AG10803 (cell line): ENCODE measurements around the gene RUBCNL.
A peak's percentile ranks its signal among the peaks of the same experiment; 100 is the strongest.

ENCODE experiments used
- DNase-seq: peaks from one replicate; pipeline ENCODE4 v3.0.0; 2010; ENCODE audit warnings: low read depth
- H3K4me3 ChIP-seq: 2 replicates; pipeline ENCODE4 v1.5.1; 2011; ENCODE audit warnings: mild to moderate bottlenecking, low read length, control low read depth
- TF ChIP-seq, protein P1 (sequence below): conservative IDR thresholded peaks from 2 replicates; pipeline ENCODE4 v1.5.1; 2011; ENCODE audit warnings: mild to moderate bottlenecking, low read length, control low read depth, inconsistent platforms

Gene RUBCNL

DNA sequence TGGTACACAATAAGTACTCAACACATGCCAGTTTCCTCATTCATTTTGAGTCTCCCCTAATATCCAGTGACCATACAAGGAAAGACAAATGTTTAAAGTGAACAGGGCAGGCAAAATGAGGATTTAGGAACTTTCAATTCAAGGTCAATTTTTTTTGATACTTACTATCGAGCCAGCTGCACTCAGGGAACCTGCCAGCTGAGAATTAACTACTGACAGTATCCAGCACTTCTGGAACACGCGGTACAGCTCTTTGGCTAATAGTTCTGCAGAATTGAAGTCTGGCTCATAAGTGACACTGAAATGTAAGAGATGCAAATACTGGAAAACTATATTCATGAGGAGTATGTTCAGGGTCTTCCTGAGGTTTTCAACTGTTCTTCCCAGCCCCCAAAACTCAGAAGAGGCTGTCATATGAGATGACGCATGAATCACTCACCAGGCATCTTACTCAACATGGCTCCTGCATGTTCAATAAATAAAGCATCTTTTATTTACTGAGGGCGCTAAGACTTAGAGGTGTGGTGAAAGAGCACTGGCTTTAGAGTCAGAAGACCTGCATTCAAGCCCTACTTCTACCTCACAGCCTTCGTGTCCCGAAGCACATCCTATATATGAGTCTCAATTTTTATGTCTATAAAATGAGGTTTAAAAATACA, 25.6 kb downstream of the RUBCNL start:
- DNase-seq, result no peak

DNA sequence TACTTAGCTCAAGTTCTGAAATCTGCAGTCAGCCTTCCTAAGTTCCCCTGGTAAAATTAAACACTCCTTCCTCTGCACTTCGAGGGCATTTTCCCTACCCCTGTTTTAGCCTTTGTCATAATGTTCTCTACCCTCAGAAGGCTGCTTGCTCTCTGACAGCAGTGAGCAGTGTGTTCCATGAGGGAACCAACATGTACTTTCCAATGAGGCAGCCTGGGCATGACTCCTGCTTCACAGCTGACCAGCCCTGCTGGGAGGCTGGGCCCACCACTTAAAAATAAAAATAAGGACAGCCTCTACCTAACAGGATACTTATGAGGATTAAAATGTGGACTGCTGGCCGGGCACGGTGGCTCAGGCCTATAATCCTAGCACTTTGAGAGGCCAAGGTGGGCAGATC, 26.4 kb downstream of the RUBCNL start:
- DNase-seq, result no peak
- TF ChIP-seq, protein P1, sequence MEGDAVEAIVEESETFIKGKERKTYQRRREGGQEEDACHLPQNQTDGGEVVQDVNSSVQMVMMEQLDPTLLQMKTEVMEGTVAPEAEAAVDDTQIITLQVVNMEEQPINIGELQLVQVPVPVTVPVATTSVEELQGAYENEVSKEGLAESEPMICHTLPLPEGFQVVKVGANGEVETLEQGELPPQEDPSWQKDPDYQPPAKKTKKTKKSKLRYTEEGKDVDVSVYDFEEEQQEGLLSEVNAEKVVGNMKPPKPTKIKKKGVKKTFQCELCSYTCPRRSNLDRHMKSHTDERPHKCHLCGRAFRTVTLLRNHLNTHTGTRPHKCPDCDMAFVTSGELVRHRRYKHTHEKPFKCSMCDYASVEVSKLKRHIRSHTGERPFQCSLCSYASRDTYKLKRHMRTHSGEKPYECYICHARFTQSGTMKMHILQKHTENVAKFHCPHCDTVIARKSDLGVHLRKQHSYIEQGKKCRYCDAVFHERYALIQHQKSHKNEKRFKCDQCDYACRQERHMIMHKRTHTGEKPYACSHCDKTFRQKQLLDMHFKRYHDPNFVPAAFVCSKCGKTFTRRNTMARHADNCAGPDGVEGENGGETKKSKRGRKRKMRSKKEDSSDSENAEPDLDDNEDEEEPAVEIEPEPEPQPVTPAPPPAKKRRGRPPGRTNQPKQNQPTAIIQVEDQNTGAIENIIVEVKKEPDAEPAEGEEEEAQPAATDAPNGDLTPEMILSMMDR, result no peak

More for the DNA sequence above, 25.6 kb downstream of the RUBCNL start:
- TF ChIP-seq, protein P1, result no peak
- H3K4me3 ChIP-seq, result no peak overlapping the region

DNA sequence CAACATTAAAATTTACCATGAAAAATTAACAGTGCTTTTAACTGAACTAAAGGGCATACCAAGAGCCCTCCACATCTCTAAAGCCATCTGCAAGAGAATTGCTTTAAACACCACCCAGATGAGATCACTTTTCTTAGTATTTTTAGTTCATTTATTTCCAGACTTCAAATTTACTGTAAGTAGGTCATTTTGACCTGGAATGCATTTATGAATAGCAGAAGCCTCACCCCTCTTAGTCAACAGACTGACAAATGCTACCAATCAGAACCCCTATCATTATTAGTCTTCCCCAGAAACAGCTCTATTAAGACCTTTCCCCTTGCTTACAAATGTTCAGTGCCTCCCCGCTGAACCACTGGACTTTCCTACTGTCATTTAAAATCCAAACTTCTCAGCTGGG, 27.3 kb downstream of the RUBCNL start:
- DNase-seq, result peak; percentile 80
- TF ChIP-seq, protein P1, result no peak
- H3K4me3 ChIP-seq, result no peak overlapping the region

More for the DNA sequence above, 26.4 kb downstream of the RUBCNL start:
- no peak overlapping the region for H3K4me3 ChIP-seq

DNA sequence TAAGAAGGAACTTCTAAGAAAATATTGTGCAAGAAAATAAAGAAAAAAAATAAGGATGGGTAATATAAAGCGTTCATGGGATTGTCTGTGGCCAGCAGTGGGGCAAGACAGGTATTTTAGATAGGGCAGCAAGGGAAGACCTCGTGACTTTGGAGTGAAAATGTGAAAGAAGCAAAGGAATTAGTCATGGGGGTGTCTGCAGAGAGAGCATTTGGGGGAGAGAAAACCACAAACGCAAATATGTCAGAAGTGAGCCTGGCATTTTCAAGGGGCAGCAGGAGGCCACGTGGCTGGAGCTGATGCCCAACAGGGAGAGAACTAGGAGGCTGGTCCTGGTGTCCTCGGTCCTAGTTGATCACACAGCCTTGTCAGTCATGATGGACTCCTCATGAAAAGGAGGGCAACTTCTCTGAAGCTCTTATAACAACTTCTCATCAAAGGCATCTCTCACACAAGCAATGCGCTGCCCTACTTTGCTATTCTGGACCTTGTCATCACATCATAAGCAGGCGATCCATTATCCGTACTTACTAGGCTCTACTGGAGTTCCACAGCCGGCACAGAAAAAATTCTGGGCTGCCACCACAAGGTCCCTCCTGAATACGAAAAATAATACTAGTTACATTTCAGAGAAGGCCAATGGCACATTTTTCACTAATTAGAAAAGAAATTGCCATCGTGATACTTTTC, 31.0 kb downstream of the RUBCNL start:
- H3K4me3 ChIP-seq, result no peak overlapping the region
- DNase-seq, result no peak
- TF ChIP-seq, protein P1, result no peak

DNA sequence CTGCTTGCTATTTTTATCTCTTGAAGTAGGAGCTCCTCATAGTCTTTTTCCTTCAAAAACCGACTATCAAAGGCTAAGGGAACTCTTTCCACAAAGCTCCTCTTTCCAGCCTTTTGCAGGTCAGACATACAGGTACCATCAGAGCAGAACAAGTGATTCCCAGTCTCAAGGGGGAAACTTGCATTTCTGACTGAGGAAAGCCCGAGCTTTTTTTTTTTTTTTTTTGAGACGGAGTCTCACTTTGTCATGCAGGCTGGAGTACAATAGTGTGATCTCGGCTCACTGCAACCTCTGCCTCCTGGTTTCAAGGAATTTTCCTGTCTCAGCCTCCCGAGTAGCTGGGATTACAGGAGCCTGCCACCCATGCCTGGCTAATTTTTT, 32.0 kb downstream of the RUBCNL start:
- peak overlapping the region; percentile 18; the same call in 1 of the 2 replicates for H3K4me3 ChIP-seq
- DNase-seq, result no peak
- TF ChIP-seq, protein P1, result no peak

DNA sequence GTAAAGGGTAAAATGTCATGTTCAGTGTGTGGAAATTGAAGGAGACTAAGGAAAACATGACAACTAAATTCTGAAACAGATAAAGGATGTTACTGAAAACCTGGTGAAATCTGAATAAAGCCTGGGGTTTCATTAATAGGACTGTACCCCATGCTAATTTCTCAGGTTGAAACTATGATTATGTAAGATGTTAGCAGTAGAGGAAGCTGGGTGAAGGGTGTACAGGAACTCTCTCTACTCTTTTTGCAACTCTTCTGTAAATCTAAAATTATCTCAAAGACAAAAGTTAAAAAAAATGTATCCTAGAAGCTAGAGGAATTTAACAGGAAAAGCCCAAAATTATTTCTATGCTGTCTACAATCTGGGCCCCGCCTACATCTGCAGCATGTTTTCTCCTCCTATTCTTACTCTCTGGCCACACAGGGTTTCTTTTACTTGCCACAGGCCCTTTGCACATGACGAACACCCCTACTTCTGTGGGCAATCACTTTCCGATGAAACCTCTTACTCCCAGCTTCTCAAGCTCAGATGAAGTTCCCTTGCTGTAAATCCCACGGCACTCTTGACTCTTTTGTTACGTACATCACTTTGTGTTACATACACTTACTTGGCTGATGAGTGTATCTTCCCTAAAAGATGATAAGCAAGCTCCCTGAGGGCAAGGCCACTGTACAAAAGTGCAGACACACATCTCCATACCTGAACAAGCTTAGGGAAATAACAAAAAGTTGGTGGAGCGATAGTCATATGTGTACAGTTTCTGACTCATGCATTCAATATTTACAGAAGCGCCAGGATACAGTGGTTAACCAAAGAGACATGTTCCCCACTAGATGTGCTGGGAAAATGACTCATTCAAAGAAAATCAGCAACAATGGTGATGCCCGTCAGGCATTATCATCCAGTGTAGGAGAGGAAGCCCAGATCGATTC, 32.6 kb downstream of the RUBCNL start:
- peak overlapping the region; percentile 18; the same call in 1 of the 2 replicates for H3K4me3 ChIP-seq
- TF ChIP-seq, protein P1, result no peak
- DNase-seq, result peak; percentile 96
